KMS-11 (cell line): ENCODE data around the gene PDLIM1.

Experiments used
- H2AFZ ChIP-seq: fragments of 200-600 bp; sonication (generic); 2 replicates; pipeline ENCODE4 v1.6.1; 2016; ENCODE audit warnings: antibody characterized with exemption, mixed run types, low read depth
- H3K27ac ChIP-seq: fragments of 200-600 bp; sonication (generic); 2 replicates; pipeline ENCODE4 v1.6.1; 2016; ENCODE audit warnings: mild to moderate bottlenecking, mixed run types
- H3K27me3 ChIP-seq: fragments of 200-600 bp; sonication (generic); 2 replicates; pipeline ENCODE4 v1.6.1; 2017; ENCODE audit warnings: mild to moderate bottlenecking, low read depth, mixed run types, moderate library complexity; ENCODE audit not compliant: insufficient read depth
- H3K36me3 ChIP-seq: fragments of 200-600 bp; sonication (generic); 2 replicates; pipeline ENCODE4 v1.6.1; 2017; ENCODE audit warnings: mild to moderate bottlenecking, mixed run types; ENCODE audit not compliant: insufficient read depth
- H3K4me1 ChIP-seq: fragments of 200-600 bp; sonication (generic); 2 replicates; pipeline ENCODE4 v1.6.1; 2016; ENCODE audit warnings: mild to moderate bottlenecking, low read depth, mixed run types; ENCODE audit not compliant: poor library complexity, severe bottlenecking
- H3K4me2 ChIP-seq: fragments of 200-600 bp; sonication (generic); 2 replicates; pipeline ENCODE4 v1.7.0; 2016; ENCODE audit warnings: mild to moderate bottlenecking, mixed run types
- H3K4me3 ChIP-seq: fragments of 200-600 bp; sonication (generic); IDR thresholded peaks from 2 replicates; pipeline ENCODE4 v1.6.1; 2017; ENCODE audit warnings: low read depth, low read length, mixed read lengths; ENCODE audit not compliant: insufficient read depth
- H3K79me2 ChIP-seq: fragments of 200-600 bp; sonication (generic); 2 replicates; pipeline ENCODE4 v1.6.1; 2016; ENCODE audit warnings: low read depth, mixed run types; ENCODE audit not compliant: insufficient read depth
- H3K9ac ChIP-seq: fragments of 200-600 bp; sonication (generic); 2 replicates; pipeline ENCODE4 v1.6.1; 2016; ENCODE audit warnings: mild to moderate bottlenecking, mixed run types
- H4K20me1 ChIP-seq: fragments of 200-600 bp; sonication (generic); 2 replicates; pipeline ENCODE4 v1.6.1; 2016; ENCODE audit warnings: mild to moderate bottlenecking, mixed run types; ENCODE audit not compliant: insufficient read depth
- CTCF ChIP-seq: fragments of 200-600 bp; sonication (generic); conservative IDR thresholded peaks from 2 replicates; pipeline ENCODE4 v1.6.1; 2017; ENCODE audit warnings: low read depth, mild to moderate bottlenecking, antibody characterized with exemption, low read length, moderate library complexity, mixed read lengths

Gene PDLIM1

GRCh38 chr10:95335933-95336699 lies 45.3 kb upstream of the PDLIM1 start:
- no peak overlapping the region for H2AFZ ChIP-seq
- no peaks in the 10 kb centered on the region for H3K79me2 ChIP-seq
- no peak overlapping the region for H3K4me3 ChIP-seq
- H3K9ac ChIP-seq: no peak overlapping the region
- no peak overlapping the region for H3K4me2 ChIP-seq
- H3K27ac ChIP-seq: no peak overlapping the region
- no peak for TF ChIP-seq CTCF
- no peaks in the 10 kb centered on the region for H4K20me1 ChIP-seq
- H3K4me1 ChIP-seq: no peaks in the 10 kb centered on the region
- H3K27me3 ChIP-seq: no peaks in the 10 kb centered on the region
- H3K36me3 ChIP-seq: no peaks in the 10 kb centered on the region

- H2AFZ ChIP-seq: no peak overlapping the region
- H3K9ac ChIP-seq: no peak overlapping the region
- H4K20me1 ChIP-seq: no peaks in the 10 kb centered on the region
- no peak overlapping the region for H3K27ac ChIP-seq
- H3K4me3 ChIP-seq: no peak overlapping the region
- H3K4me1 ChIP-seq: no peaks in the 10 kb centered on the region
- no peaks in the 10 kb centered on the region for H3K27me3 ChIP-seq
- H3K4me2 ChIP-seq: no peak overlapping the region
- H3K36me3 ChIP-seq: no peaks in the 10 kb centered on the region
- no peaks in the 10 kb centered on the region for H3K79me2 ChIP-seq
- no peak for TF ChIP-seq CTCF
These were observed 44.0 kb upstream of the PDLIM1 start for GRCh38 chr10:95334805-95335144.

- Histone ChIP-seq H2AFZ (no peak overlapping the region), H3K27me3 (no peaks in the 10 kb centered on the region), H3K9ac (no peak overlapping the region), H3K36me3 (no peaks in the 10 kb centered on the region), H3K4me2 (no peak overlapping the region), H3K27ac (no peak overlapping the region), H4K20me1 (no peaks in the 10 kb centered on the region), H3K79me2 (no peaks in the 10 kb centered on the region), H3K4me3 (no peak overlapping the region), H3K4me1 (no peaks in the 10 kb centered on the region)
- TF ChIP-seq CTCF: no peak
These were observed 43.4 kb upstream of the PDLIM1 start for GRCh38 chr10:95333997-95334804.

- Histone ChIP-seq H3K4me3 (no peak overlapping the region), H4K20me1 (no peaks in the 10 kb centered on the region), H3K36me3 (no peaks in the 10 kb centered on the region), H3K4me2 (no peak overlapping the region), H3K4me1 (no peaks in the 10 kb centered on the region), H3K9ac (no peak overlapping the region), H2AFZ (no peak overlapping the region), H3K27me3 (no peaks in the 10 kb centered on the region), H3K79me2 (no peaks in the 10 kb centered on the region), H3K27ac (no peak overlapping the region)
- TF ChIP-seq CTCF: no peak
These were observed 42.0 kb upstream of the PDLIM1 start for GRCh38 chr10:95332666-95333249.
